ENCODE data around the gene PRMT2. TPM values are rescaled to one million over a fixed set of nuclear protein-coding genes. Genes with fewer than 3 reads are reported as not detected.
A peak's percentile ranks its signal among the peaks of the same experiment; 100 is the strongest.

PRMT2 gene
- total and polyA plus RNA-seq, 2 experiments from 2014 or later: 51.9 to 56.9 TPM

- no peak overlapping the region for H3K27ac ChIP-seq (ENCODE audit: low read depth)
- Mint-ChIP-seq H3K27ac (no peak overlapping the region), H3K9me3 (peaks cover 17% of the 10 kb centered on the region), H3K4me1 (peaks cover 9% of the 10 kb centered on the region; the same call in 2 of the 3 replicates), H3K4me3 (no peak overlapping the region), H3K36me3 (ENCODE audit: low read depth) (peaks cover 13% of the 10 kb centered on the region; the same call in 2 of the 3 replicates), H3K27me3 (ENCODE audit: insufficient read depth, low read depth, poor library complexity) (peaks cover 11% of the 10 kb centered on the region)
- peak overlapping the region; percentile 48; the same call in 1 of the 2 replicates for H2AFZ ChIP-seq
- peaks cover 2% of the 10 kb centered on the region for H3K4me1 ChIP-seq (ENCODE audit: insufficient read depth)
- H3K27me3 ChIP-seq (ENCODE audit: insufficient read depth): no peaks in the 10 kb centered on the region
- H3K4me2 ChIP-seq: no peak overlapping the region
- no peaks in the 10 kb centered on the region for H3K36me3 ChIP-seq (ENCODE audit: insufficient read depth)
- no peaks in the 10 kb centered on the region for H3F3A ChIP-seq (replicated peaks; ENCODE audit: low read depth)
- TF ChIP-seq ZNF462 (CRISPR knock-in tag; IDR thresholded peaks at IDR 0.05) (no peak), ETS1 (IDR thresholded peaks at IDR 0.05) (no peak), STAT1 (IDR thresholded peaks at IDR 0.05; ENCODE audit: unreplicated experiment) (no peak), EZH2 (IDR thresholded peaks at IDR 0.05; ENCODE audit: low read depth, unreplicated experiment) (no peak), JUNB (IDR thresholded peaks at IDR 0.05; ENCODE audit: unreplicated experiment) (no peak), REST (IDR thresholded peaks at IDR 0.05; ENCODE audit: unreplicated experiment) (no peak), NANOG (IDR thresholded peaks at IDR 0.05; ENCODE audit: borderline replicate concordance) (no peak), ZNF331 (CRISPR knock-in tag; IDR thresholded peaks at IDR 0.05; ENCODE audit: low read depth) (no peak)
- DNase-seq (ENCODE audit: low spot score): no peak
- no peaks in the 10 kb centered on the region for H4K20me1 ChIP-seq (replicated peaks; ENCODE audit: insufficient read depth)
- ATAC-seq: no peak
- no peak overlapping the region for H3K4me3 ChIP-seq
- 0 out of 2 replicates have a peak, but pooled peaks cover 3% of the 10 kb centered on the region for H3K9me2 ChIP-seq (ENCODE audit: insufficient read depth)
- H3K79me2 ChIP-seq (replicated peaks; ENCODE audit: insufficient read depth): no peaks in the 10 kb centered on the region
These were observed 13.9 kb upstream of the PRMT2 start for GRCh38 chr21:46621457-46622182.

Data from GM23338 (cell line).